Measurements from ENCODE around the gene ARHGEF11.
A peak's percentile ranks its signal among the peaks of the same experiment; 100 is the strongest.
"Not testable (repeated sequence)": the region's sequence is repeated elsewhere in the genome, so short reads cannot be mapped to it uniquely, and the experiment has no call there.

Gene ARHGEF11

GRCh38 chr1:157045250-157046218 is at the start of gene ARHGEF11:
TSS of gene ARHGEF11 (minus strand) at chr1:157045742. CDS start at chr1:157044330, 1,412 bp downstream.
- peak; percentile 64 for DNase-seq

GRCh38 chr1:157095091-157095490 is 49.5 kb upstream of the ARHGEF11 start:
- DNase-seq, result no peak

DNA sequence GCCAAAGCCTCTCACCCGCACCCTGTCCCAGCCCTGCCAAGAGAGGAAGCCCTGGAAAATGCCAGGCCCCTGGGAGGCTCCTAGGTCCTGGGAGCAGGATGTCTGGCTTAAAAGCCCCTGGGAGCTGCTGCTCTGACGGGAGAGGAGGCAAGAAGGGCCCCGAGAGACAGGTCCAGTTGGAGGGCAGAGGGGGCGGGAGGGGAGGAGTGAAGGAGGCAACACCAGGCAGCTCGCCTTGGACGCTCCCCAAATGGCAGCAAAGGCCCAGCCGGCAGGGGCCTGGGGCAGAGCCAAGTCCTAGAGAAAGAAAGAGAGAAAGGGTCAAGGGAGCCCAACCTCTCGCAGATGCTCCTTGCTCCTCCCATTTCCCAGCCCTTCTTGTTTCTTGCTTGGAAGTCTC is 47.3 kb upstream of the ARHGEF11 start:
- DNase-seq, result no peak

- no peak for DNase-seq
These were observed 46.2 kb upstream of the ARHGEF11 start for GRCh38 chr1:157091668-157092273.

- no peak for DNase-seq
These were observed 45.6 kb upstream of the ARHGEF11 start for GRCh38 chr1:157091186-157091585.

GRCh38 chr1:157090771-157091170 is 45.2 kb upstream of the ARHGEF11 start:
- DNase-seq, result no peak

GRCh38 chr1:157090196-157090647 is 44.7 kb upstream of the ARHGEF11 start:
- DNase-seq, result peak; percentile 57

DNA sequence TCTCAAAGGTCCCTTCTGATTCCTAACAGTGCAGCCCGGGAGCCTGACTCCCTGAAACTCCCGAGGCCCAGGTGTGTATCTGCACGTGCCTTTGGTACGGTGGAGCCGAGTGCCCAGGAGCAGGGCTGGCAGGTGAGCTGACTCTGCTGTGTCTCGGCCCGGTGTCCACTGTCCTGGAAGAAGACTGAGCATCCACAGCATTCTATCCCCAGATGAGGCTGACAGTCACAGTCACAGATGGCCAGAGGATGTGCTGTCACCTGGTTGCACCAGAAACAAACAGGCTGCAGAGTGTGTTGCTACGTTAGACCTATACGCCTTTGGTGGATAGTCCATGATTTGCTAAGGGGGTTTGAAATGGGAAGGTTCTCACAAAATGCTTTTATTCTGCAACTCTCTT is 44.2 kb upstream of the ARHGEF11 start:
- no peak for DNase-seq

DNA sequence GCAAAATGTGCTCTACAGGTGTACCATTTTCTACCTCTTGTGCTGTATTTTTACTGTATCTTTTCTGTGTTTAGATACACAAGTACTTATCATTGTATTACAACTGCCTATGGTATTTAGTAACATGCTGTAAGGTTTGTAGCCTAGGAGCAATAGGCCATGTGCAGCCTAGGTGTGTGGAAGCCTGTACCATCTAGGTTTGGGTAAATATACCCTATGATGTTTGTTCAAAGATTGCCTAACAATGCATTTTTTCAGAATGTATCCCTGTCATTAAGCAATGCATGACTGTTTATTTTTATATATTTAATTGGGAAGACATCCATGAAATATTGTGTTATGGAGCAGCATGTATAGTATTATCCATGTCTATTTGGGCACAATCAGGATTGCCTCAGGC is 43.1 kb upstream of the ARHGEF11 start:
- DNase-seq, result no peak

- DNase-seq, result no peak
These were observed 41.5 kb upstream of the ARHGEF11 start for GRCh38 chr1:157087030-157087429.

DNA sequence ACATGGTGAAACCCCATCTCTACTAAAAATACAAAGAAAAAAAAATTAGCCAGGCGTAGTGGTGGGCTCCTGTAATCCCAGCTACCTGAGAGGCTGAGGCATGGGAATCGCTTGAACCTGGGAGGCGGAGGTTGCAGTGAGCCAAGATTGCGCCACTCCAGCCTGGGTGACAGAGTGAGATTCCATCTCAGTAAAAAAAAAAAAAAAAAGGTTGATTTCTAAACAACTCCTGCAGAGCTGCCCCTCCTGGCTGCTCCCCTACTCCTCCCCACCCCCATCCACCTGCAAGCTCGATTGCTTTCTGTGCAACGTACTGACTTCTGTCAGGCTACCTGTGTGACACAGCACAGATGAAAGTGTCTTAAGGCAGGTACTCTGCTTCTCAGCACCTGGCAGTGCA is 40.8 kb upstream of the ARHGEF11 start:
- DNase-seq, result no peak

DNA sequence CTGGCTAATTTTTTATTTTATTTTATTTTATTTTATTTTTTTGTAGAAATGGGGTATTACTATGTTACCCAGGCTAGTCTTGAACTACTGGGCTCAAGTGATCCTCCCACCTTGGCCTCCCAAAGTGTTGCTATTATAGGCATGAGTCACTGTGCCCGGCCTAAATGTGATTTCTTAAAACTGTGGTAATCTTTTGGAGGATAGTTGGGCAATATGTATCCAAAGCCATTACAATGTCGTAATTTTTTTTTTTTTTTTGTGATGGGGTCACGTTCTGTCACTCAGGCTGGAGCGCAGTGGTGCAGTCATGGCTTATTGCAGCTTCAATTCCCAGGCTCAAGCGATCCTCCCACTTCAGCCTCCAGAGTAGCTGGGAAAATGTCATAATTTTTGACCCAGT is 39.9 kb upstream of the ARHGEF11 start:
- no peak for DNase-seq

GRCh38 chr1:157084720-157085119 is 39.2 kb upstream of the ARHGEF11 start:
- no peak for DNase-seq

GRCh38 chr1:157081707-157082106 is 36.2 kb upstream of the ARHGEF11 start:
- no peak for DNase-seq

DNA sequence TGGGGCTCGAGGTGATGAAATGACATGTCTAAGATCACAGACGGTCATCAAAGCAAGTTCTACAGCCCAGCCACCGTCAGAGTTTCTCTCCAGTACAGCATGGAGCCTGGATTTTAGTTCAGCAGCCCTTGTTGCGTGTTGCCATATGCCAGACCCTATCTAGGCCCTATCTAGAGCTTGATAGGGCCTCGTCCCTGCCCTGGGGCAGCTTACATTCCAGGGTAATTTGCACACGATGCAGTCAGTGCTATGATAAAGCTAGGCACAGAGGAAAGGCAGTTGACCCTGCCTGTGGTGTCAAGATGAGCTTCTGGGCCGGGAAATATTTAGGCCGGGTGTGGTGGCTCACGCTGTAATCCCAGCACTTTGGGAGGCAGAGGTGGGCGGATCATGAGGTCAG is 35.2 kb upstream of the ARHGEF11 start:
- DNase-seq, result no peak

GRCh38 chr1:157077394-157077793 is 31.9 kb upstream of the ARHGEF11 start:
- no peak for DNase-seq

GRCh38 chr1:157073944-157074685 is 28.6 kb upstream of the ARHGEF11 start:
- DNase-seq, result peak; percentile 37

DNA sequence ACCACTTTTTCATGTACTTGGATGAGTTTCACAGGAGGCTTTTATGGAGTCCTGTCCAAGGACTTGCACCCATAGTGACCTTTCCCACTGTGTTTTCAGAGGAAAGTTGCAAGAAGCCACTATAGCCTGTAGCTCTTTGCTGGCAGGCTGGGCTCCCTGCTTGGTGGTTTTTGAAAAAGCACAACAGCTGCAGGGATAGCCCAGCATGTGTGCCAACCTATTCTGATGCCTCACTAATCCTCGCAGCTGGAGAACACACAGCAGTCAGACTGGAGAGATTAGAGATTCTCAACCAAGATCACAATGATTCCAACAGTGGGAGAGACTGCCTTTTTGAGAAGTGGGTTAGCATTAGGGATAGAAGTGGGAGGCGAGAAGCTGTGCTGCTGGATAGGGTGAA is 24.1 kb upstream of the ARHGEF11 start:
- DNase-seq, result no peak

GRCh38 chr1:157059241-157059640 is 13.7 kb upstream of the ARHGEF11 start:
- not testable (repeated sequence) for DNase-seq

DNA sequence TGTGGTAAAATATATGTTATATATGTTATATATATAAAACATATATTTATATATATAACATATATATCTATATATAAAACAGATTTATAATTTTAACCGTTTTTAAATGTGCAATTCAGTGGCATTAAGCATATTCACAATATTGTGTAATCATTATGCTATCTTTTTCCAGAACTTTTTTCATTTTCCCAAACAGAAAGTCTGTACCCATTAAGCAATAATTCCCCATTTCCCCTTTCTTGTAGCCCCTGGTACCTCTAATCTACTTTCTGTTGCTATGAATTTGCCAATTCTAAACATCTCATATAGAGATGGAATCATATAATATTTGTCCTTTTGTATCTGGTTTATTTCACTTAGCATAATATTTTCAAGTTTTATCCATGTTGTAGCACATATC is 10.7 kb upstream of the ARHGEF11 start:
- DNase-seq, result no peak

- not testable (repeated sequence) for DNase-seq
These were observed 10.2 kb upstream of the ARHGEF11 start for GRCh38 chr1:157055729-157056128.

DNA sequence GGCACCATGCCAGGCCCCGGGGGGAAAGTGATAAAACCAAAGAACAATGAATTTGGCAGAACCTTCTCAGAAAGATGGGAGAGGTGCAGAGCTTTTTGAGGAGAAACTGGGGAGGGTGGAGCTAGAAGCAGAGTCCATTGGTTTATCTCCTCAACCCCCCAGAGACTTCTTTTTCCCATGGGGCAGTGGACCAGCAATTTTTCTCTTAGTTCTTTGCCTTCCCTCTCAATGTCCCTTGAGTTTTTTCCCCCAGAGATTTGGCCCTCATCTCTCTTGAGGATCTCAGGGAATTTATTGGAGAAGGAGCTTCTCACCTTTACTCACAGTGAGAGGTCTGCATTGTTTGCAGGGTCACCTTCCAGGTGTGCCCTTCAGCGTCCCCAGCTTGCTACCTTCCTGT is 5.3 kb upstream of the ARHGEF11 start:
- no peak for DNase-seq

- DNase-seq, result no peak
These were observed 1.5 kb upstream of the ARHGEF11 start for GRCh38 chr1:157047062-157047410.

GRCh38 chr1:157044326-157044725 is 1.2 kb downstream of the ARHGEF11 start:
- DNase-seq, result no peak

Data from DMS79 treated with DMSO at 0.1 percent for 48 hours (cell line).